Measurements from ENCODE around the gene URGCP.

DNA sequence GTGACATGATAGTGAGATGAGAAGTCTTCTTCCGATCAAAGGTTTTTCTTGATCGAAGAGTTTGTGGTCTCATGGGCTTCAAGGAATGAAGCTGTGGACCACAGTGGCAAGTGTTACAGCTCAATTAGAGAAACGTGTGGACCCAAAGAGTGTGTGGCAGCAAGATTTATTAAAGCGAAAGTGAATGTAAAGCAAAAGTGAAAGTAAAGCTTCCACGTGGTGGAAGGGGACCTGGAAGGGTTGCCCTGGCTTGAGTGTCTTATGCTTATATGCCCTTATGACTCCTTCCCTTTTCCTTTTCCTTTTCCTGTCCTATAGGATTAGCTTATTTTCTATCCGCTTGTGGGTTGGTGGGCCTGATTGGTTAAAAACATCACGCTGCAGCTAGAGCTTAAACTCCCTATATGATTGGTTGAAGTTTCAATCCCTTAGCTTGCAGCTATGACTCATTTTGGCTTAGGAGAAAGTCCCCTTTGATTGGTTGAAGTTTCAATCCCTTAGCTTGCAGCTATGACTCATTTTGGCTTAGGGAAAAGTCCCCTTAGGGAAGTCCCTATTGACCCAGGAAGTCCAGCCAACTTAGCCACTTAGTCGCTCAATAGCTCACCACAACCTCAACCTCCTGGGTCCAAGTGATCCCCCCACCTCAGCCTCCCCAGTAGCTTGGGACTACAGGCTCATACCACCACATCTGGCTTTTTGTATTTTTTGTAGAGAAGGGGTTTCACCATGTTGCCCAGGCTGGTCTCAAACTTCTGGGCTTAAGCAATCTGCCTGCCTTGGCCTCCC, 71.7 kb downstream of the URGCP start:
- TF ChIP-seq, protein P1, sequence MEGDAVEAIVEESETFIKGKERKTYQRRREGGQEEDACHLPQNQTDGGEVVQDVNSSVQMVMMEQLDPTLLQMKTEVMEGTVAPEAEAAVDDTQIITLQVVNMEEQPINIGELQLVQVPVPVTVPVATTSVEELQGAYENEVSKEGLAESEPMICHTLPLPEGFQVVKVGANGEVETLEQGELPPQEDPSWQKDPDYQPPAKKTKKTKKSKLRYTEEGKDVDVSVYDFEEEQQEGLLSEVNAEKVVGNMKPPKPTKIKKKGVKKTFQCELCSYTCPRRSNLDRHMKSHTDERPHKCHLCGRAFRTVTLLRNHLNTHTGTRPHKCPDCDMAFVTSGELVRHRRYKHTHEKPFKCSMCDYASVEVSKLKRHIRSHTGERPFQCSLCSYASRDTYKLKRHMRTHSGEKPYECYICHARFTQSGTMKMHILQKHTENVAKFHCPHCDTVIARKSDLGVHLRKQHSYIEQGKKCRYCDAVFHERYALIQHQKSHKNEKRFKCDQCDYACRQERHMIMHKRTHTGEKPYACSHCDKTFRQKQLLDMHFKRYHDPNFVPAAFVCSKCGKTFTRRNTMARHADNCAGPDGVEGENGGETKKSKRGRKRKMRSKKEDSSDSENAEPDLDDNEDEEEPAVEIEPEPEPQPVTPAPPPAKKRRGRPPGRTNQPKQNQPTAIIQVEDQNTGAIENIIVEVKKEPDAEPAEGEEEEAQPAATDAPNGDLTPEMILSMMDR (conservative IDR thresholded peaks at IDR 0.05; ENCODE audit: low read depth, low read length), result no peak
- no peak for TF ChIP-seq MAFK (IDR thresholded peaks at IDR 0.05; ENCODE audit: low read depth, low read length)
- no peak for TF ChIP-seq POLR2A (IDR thresholded peaks at IDR 0.05; ENCODE audit: low read depth, low read length)
- no peak for TF ChIP-seq MXI1 (IDR thresholded peaks at IDR 0.05; ENCODE audit: borderline replicate concordance, low read depth, low read length)
- TF ChIP-seq BHLHE40 (IDR thresholded peaks at IDR 0.05; ENCODE audit: low read depth, low read length), result no peak
- no peak for TF ChIP-seq NFE2L2 (IDR thresholded peaks at IDR 0.05; ENCODE audit: low read depth, low read length)
- no peak for TF ChIP-seq FOS (IDR thresholded peaks at IDR 0.05; ENCODE audit: low read depth, low read length)
- TF ChIP-seq RCOR1 (IDR thresholded peaks at IDR 0.05; ENCODE audit: insufficient replicate concordance, low read length), result no peak
- TF ChIP-seq CHD1 (IDR thresholded peaks at IDR 0.05; ENCODE audit: low read depth, low read length), result no peak
- TF ChIP-seq, protein P2, sequence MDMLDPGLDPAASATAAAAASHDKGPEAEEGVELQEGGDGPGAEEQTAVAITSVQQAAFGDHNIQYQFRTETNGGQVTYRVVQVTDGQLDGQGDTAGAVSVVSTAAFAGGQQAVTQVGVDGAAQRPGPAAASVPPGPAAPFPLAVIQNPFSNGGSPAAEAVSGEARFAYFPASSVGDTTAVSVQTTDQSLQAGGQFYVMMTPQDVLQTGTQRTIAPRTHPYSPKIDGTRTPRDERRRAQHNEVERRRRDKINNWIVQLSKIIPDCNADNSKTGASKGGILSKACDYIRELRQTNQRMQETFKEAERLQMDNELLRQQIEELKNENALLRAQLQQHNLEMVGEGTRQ (IDR thresholded peaks at IDR 0.05; ENCODE audit: low read depth, low read length), result no peak
- no peak for TF ChIP-seq SMC3 (IDR thresholded peaks at IDR 0.05; ENCODE audit: low read depth, low read length)
